HUES64 (cell line): Measurements from ENCODE around the gene PTPRN2.
"Not testable (repeated sequence)": the region's sequence is repeated elsewhere in the genome, so short reads cannot be mapped to it uniquely, and the experiment has no call there.

Experiments used
- H3K27ac ChIP-seq: 2 replicates; pipeline ENCODE4 v1.7.0; 2013; ENCODE audit warnings: low read depth, low read length, inconsistent platforms
- H3K27me3 ChIP-seq: 2 replicates; pipeline ENCODE4 v1.6.1; 2013; ENCODE audit warnings: mild to moderate bottlenecking, low read length; ENCODE audit not compliant: insufficient read depth
- H3K36me3 ChIP-seq: 2 replicates; pipeline ENCODE4 v1.6.1; 2013; ENCODE audit warnings: mild to moderate bottlenecking, low read length; ENCODE audit not compliant: insufficient read depth
- H3K4me1 ChIP-seq: 2 replicates; pipeline ENCODE4 v1.6.1; 2013; ENCODE audit warnings: mild to moderate bottlenecking, low read length, moderate library complexity; ENCODE audit not compliant: insufficient read depth
- H3K4me3 ChIP-seq: 2 replicates; pipeline ENCODE4 v1.5.1; 2013; ENCODE audit warnings: mild to moderate bottlenecking, low read length, moderate library complexity
- H3K9ac ChIP-seq: 2 replicates; pipeline ENCODE4 v1.6.1; 2013; ENCODE audit warnings: mild to moderate bottlenecking, low read depth, low read length
- H3K9me3 ChIP-seq: 2 replicates; pipeline ENCODE4 v1.6.1; 2013; ENCODE audit warnings: low read depth, low read length; ENCODE audit not compliant: insufficient read depth
- WGBS: fragments of 150-250, 120-280 bp; methylation state at CpG from one replicate; pipeline ENCODE4 v1.1.7; 2013; ENCODE audit warnings: missing lambda C conversion rate; 5-methylcytosine and 5-hydroxymethylcytosine counted together

PTPRN2 gene

GRCh38 chr7:157853076-157853788 lies 734.4 kb downstream of the PTPRN2 start:
- 91% methylated on average over 26 of the region's 26 CpGs for WGBS
- Histone ChIP-seq H3K27ac (no peak overlapping the region), H3K36me3 (no peaks in the 10 kb centered on the region), H3K9me3 (peaks cover 91% of the 10 kb centered on the region), H3K27me3 (no peaks in the 10 kb centered on the region), H3K4me1 (no peaks in the 10 kb centered on the region), H3K4me3 (no peak overlapping the region), H3K9ac (no peak overlapping the region)

GRCh38 chr7:157851501-157852067 lies 736.0 kb downstream of the PTPRN2 start:
- no peaks in the 10 kb centered on the region for H3K4me1 ChIP-seq
- 85% methylated on average over 20 of the region's 20 CpGs for WGBS
- H3K9me3 ChIP-seq, result peaks cover 82% of the 10 kb centered on the region
- no peak overlapping the region for H3K27ac ChIP-seq
- no peaks in the 10 kb centered on the region for H3K27me3 ChIP-seq
- H3K9ac ChIP-seq, result no peak overlapping the region
- no peaks in the 10 kb centered on the region for H3K36me3 ChIP-seq
- no peak overlapping the region for H3K4me3 ChIP-seq

- H3K27ac ChIP-seq, result no peak overlapping the region
- no peaks in the 10 kb centered on the region for H3K4me1 ChIP-seq
- WGBS, result 83% methylated on average over 20 of the region's 20 CpGs
- no peaks in the 10 kb centered on the region for H3K36me3 ChIP-seq
- H3K9me3 ChIP-seq, result peaks cover 83% of the 10 kb centered on the region
- no peaks in the 10 kb centered on the region for H3K27me3 ChIP-seq
- H3K9ac ChIP-seq, result no peak overlapping the region
- H3K4me3 ChIP-seq, result no peak overlapping the region
These were observed 736.9 kb downstream of the PTPRN2 start for GRCh38 chr7:157850481-157851444.

GRCh38 chr7:157849726-157850125 lies 737.9 kb downstream of the PTPRN2 start:
- 66% methylated on average over 10 of the region's 10 CpGs for WGBS
- H3K9ac ChIP-seq, result no peak overlapping the region
- H3K27me3 ChIP-seq, result no peaks in the 10 kb centered on the region
- H3K36me3 ChIP-seq, result no peaks in the 10 kb centered on the region
- no peaks in the 10 kb centered on the region for H3K4me1 ChIP-seq
- no peak overlapping the region for H3K27ac ChIP-seq
- H3K4me3 ChIP-seq, result no peak overlapping the region
- H3K9me3 ChIP-seq, result peaks cover 83% of the 10 kb centered on the region

- Histone ChIP-seq H3K27me3 (no peaks in the 10 kb centered on the region), H3K36me3 (no peaks in the 10 kb centered on the region), H3K4me3 (no peak overlapping the region), H3K4me1 (no peaks in the 10 kb centered on the region), H3K9ac (no peak overlapping the region), H3K27ac (no peak overlapping the region), H3K9me3 (peaks cover 83% of the 10 kb centered on the region)
- WGBS, result 76% methylated on average over 6 of the region's 6 CpGs
These were observed 738.4 kb downstream of the PTPRN2 start for GRCh38 chr7:157849341-157849596.

GRCh38 chr7:157848508-157849340 lies 738.9 kb downstream of the PTPRN2 start:
- WGBS, result 84% methylated on average over 32 of the region's 32 CpGs
- Histone ChIP-seq H3K36me3 (no peaks in the 10 kb centered on the region), H3K9me3 (peaks cover 83% of the 10 kb centered on the region), H3K27ac (no peak overlapping the region), H3K9ac (no peak overlapping the region), H3K4me3 (no peak overlapping the region), H3K27me3 (no peaks in the 10 kb centered on the region), H3K4me1 (no peaks in the 10 kb centered on the region)

GRCh38 chr7:157847756-157848487 lies 739.7 kb downstream of the PTPRN2 start:
- 65% methylated on average over 13 of the region's 14 CpGs for WGBS
- H3K9me3 ChIP-seq, result peaks cover 84% of the 10 kb centered on the region
- H3K27me3 ChIP-seq, H3K27ac ChIP-seq, H3K9ac ChIP-seq, H3K36me3 ChIP-seq, H3K4me1 ChIP-seq, H3K4me3 ChIP-seq: not testable (repeated sequence)

GRCh38 chr7:157846746-157847145 lies 740.9 kb downstream of the PTPRN2 start:
- H3K27me3 ChIP-seq, H3K9ac ChIP-seq, H3K27ac ChIP-seq, H3K36me3 ChIP-seq, H3K4me3 ChIP-seq, H3K4me1 ChIP-seq: not testable (repeated sequence)
- peaks cover 84% of the 10 kb centered on the region for H3K9me3 ChIP-seq
- WGBS, result 66% methylated on average over 11 of the region's 12 CpGs

- H3K27me3 ChIP-seq, result no peaks in the 10 kb centered on the region
- 80% methylated on average over 11 of the region's 11 CpGs for WGBS
- no peaks in the 10 kb centered on the region for H3K36me3 ChIP-seq
- H3K9me3 ChIP-seq, result peaks cover 84% of the 10 kb centered on the region
- no peak overlapping the region for H3K27ac ChIP-seq
- no peak overlapping the region for H3K9ac ChIP-seq
- H3K4me3 ChIP-seq, result no peak overlapping the region
- H3K4me1 ChIP-seq, result no peaks in the 10 kb centered on the region
These were observed 741.4 kb downstream of the PTPRN2 start for GRCh38 chr7:157846271-157846670.

GRCh38 chr7:157845203-157845835 lies 742.3 kb downstream of the PTPRN2 start:
- no peaks in the 10 kb centered on the region for H3K27me3 ChIP-seq
- 93% methylated on average over 21 of the region's 21 CpGs for WGBS

More at GRCh38 chr7:157845203-157845835, 742.3 kb downstream of the PTPRN2 start:
- Histone ChIP-seq H3K4me1 (no peaks in the 10 kb centered on the region), H3K9me3 (peaks cover 84% of the 10 kb centered on the region), H3K9ac (no peak overlapping the region), H3K4me3 (no peak overlapping the region), H3K27ac (no peak overlapping the region), H3K36me3 (no peaks in the 10 kb centered on the region)
